Bone marrow (tissue), 2 donors: ENCODE data around the gene CASP3.
"Not testable (repeated sequence)": the region's sequence is repeated elsewhere in the genome, so short reads cannot be mapped to it uniquely, and the experiment has no call there.

Source experiments
- DNase-seq, 2 donors: peaks; one replicate each; lab custom pipeline; 2025; lab: John Stamatoyannopoulos, UW

CASP3 gene

DNA sequence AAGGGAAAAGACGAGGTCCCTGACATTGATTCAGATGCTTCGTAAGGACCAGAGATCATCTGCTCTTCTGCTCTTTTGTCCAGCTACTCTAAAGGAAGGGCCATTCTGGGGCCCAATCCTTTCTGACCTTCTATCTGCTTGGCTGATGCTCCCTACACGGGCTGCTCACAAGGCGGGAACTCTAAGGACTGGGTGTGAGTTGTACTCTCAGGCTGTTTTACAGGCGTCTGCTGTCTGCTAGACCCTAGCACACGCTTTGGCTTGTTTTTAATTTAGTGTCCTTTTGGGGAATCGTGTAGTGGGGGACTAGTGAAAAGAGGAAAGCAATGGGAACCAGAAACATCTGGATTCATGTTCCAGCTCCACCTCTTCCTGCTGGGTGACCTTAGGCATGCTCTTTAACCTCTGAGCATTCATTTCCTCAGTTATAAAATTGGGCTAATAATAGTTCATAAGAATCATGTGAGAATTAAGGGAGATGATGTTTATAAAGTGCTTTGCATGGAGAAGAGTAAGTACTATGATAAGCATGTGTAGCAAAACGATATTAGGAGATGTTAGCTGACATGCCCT lies 53.1 kb downstream of the CASP3 start:
- DNase-seq, result no peak

DNA sequence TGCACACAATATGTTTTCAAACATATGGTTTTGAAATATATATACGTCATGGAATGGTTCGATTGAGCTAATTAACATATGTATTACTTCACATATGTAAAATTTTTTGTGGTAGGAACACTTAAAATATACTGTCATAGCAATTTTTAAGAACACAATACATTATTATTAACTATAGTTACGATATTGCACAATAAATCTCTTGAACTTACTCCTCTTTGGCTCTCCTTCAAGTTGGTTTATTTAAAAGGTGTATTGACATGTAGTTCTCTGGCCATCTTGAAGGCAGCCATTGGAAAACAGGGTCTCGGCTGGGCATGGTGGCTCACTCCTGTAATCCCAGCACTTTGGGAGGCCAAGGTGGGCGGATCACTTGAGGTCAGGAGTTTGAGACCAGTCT lies 53.8 kb downstream of the CASP3 start:
- no peak for DNase-seq

DNA sequence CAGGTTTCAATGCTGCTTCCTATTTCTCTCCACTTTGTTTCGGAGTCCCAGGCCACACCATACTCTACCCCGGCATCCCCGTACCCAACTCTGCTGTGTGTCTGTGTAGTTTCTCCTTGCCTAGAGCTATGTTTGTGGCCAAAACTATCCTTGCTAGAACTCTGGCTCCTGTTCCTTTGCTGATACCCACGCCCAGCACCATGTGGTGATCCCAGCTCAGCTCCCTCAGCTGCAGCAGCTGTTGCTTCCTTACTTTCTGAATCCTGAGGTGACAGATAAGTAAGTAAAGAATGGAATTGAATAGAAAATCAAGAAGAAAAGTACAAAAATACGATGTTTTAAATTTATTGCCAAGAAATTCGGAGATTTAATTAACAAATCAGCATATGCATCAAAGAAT lies 55.8 kb downstream of the CASP3 start:
- no peak for DNase-seq

DNA sequence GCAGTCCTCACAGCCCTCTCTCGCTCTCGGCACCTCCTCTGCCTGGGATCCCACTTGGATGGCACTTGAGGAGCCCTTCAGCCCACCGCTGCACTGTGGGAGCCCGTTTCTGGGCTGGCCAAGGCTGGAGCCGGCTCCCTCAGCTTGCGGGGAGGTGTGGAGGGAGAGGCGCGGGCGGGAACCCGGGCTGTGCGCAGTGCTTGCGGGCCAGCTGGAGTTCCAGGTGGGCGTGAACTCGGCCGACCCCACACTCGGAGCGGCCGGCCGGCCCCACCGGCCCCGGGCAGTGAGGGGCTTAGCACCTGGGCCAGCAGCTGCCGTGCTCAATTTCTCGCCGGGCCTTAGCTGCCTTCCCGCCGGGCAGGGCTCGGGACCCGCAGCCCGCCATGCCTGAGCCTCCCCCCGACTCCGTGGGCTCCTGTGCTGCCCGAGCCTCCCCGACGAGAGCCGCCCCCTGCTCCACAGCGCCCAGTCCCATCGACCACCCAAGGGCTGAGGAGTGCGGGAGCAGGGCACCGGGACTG lies 57.4 kb downstream of the CASP3 start:
- DNase-seq, result not testable (repeated sequence)

DNA sequence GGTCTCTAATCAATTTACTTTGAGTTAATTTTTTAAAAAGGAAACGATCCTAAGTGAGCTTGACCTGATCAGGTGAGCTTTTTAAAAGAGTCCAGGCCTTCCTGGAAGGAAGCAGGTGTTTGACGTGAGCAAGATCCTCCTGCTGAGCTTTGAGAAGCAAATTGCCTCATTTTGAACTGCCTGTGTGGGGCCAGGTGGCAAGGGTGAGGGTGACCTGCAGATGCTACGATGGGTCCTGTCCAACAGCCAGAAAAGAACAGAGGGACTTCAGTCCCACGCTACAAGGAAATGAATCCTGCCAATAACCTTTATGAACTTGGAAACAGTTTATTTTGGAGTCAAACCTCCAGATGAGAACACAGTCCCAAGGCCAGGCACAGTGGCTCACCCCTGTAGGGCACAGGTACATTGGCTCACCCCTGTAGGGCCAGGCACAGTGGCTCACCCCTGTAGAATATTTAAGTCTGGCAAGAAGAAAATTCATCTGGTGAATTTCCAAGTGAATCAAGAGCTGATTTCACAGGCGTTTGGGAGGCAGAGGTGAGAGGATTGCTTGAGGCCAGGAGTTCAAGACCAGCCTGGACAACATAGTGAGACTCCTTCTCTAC lies 58.1 kb downstream of the CASP3 start:
- DNase-seq, result no peak

DNA sequence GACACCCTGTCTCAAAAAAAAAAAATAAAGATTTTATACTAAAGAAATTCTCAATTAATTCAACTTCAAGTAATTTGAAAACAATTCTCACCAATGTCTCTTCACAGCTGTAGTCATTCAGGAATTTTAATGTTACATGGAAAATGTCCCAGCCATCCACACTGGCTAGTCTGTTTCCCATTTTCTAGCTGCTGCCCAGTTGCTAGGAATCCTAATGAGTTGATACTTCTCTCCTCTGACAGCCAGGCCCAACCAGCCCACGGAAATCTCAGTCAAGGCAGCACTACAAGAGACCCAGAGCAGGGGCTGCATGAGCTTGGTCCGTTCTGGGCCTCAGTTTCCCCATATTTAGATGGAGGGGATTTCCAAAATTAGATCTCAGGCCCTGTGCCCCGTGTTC lies 59.1 kb downstream of the CASP3 start:
- no peak for DNase-seq

DNA sequence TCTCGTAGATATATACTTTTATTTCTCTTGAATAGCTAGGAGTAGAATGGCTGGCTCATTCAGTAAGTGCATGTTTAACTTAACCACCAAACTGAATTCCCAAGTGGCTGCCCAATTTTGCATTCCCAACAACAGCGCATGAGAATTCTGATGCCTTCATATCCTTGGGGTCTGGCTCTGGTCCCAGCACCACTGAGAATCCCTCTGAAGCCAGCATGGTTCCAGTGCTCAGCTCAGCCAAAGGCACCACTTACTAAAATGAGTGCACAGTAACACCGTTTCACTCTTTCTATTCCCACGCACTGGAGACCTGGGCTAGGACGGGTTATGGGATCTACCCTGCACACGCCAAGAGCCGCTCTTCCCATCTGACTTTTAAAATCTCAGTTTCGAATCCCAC lies 60.4 kb downstream of the CASP3 start:
- DNase-seq, result no peak

DNA sequence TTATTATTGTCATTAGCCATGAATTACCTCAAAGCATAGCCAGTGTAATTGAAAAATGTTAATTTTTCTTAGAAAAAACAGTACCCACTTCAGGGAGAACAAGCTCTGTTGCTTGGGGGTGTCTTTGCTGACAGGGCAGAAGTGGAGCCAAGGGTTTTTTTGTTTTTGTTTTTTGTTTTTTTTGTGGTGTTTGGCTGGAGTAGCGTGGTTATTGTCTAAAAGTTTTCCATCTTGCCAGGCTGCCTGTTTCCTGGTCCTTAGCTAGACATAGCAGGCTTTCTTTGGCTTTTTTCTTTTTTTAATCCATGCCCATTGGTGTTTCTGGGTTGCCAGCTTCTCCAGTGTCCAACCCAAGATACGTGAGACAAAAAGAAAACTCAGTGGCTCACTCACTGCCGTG lies 61.5 kb downstream of the CASP3 start:
- DNase-seq, result no peak

DNA sequence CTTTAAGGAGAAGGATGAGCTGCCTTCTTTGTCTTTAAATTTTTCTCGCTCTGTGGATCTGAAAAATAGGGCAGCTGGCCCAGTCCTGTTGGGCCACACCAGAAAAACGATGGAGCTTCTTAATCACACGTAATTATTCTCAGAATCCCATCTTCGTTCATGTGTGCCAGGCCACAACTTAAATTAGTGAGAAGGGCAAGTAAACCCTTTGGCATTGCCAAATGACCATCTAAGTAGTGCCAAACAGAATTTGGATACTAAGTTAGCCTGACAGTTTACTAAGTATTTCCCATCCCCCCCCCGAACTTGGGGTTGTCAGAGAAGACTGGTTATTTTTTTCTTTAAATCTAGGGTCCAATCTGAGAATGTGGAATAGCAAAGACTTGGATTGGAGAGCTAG lies 62.0 kb downstream of the CASP3 start:
- DNase-seq, result no peak

DNA sequence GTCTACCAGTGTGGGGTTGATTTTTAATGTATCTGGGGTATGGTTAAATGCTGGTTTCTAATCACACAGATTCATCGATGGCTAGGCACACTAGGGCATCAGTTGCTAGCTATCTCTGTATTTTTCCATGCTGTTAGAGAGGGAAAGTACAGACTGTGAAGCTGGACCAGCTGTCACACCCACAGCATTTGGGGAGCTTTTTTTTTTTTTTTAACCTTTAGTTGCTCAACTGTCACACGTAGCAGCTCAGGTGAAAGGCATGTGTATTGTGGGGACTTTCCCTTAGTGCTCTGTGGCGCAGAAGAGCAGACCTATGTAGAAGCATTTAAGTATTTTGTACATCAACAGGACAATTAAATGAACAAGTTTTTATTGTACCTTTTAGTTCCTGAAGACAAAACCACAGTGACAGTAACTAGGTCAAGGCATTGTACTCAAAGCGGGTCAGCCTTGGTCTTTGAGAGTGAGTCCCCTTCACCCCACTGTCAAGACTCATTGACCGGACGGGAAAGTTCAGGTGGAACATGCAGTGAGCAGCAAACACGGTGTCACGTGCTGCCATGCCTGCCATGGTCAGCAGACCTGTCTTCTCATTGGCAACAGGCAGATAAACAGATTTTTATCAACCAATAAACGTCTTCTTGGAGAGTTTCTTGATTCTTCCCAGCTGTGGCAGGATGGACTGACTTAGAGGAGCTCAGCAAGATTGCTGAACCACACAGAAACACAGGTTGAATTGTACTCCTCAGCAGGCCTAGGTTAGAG lies 65.3 kb downstream of the CASP3 start:
- DNase-seq, result no peak
